ENCODE measurements around the gene LRFN4.
A peak's percentile ranks its signal among the peaks of the same experiment; 100 is the strongest.

LRFN4 gene

GRCh38 chr11:66845143-66845875, 11.6 kb upstream of the LRFN4 start:
- DNase-seq (ENCODE audit: low spot score): no peak

DNA sequence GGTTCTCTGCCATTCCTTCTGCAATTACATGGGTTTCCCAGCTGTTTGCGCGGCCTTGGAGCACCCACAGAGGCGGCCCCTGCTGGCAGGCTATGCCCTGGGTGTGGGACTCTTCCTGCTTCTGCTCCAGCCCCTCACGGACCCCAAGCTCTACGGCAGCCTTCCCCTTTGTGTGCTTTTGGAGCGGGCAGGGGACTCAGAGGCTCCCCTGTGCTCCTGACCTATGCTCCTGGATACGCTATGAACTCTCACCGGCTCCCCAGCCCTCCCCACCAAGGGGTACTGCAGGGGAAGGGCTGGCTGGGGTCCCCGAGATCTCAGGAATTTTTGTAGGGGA, 11.0 kb upstream of the LRFN4 start:
- no peak for DNase-seq (ENCODE audit: low spot score)

- no peak for DNase-seq (ENCODE audit: low spot score)
Observed at GRCh38 chr11:66846671-66847091, 10.2 kb upstream of the LRFN4 start.

DNA sequence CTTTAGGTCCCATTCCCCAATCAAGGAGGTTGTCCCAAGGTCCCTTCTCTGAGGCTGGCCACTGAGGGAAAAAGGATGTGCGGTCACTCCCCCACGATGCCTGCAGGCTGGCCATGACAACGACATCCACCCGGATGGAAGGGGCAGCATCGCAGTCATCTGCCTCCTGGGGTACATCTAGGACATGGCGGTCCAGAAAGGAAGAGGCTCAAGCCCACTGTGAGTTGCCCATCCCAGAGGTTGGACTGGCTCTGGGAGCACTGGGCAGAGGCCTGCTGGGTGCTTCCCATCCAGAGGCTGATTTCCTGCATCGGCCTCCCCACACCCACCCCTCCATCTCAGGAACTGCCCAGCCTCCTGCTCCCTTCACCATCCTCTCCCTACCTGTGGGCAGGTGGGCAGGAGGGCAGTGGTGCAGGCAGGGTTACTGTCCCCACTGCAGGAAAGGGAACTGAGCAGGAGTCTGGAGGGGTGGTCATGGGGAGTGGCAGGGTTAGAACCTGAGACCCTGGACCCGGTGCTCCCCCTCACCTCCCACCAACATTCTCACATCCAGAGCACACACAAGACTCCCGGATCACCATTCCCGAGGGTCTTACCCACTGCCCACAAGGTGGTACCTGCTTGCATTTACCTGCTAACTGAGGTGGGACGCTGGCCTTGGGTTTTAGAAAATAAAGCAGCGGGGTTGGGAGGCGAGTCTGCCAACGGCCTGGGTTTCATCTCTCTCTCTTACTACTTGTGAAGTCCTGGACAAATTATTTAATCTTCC, 9.2 kb upstream of the LRFN4 start:
- DNase-seq (ENCODE audit: low spot score): no peak

DNA sequence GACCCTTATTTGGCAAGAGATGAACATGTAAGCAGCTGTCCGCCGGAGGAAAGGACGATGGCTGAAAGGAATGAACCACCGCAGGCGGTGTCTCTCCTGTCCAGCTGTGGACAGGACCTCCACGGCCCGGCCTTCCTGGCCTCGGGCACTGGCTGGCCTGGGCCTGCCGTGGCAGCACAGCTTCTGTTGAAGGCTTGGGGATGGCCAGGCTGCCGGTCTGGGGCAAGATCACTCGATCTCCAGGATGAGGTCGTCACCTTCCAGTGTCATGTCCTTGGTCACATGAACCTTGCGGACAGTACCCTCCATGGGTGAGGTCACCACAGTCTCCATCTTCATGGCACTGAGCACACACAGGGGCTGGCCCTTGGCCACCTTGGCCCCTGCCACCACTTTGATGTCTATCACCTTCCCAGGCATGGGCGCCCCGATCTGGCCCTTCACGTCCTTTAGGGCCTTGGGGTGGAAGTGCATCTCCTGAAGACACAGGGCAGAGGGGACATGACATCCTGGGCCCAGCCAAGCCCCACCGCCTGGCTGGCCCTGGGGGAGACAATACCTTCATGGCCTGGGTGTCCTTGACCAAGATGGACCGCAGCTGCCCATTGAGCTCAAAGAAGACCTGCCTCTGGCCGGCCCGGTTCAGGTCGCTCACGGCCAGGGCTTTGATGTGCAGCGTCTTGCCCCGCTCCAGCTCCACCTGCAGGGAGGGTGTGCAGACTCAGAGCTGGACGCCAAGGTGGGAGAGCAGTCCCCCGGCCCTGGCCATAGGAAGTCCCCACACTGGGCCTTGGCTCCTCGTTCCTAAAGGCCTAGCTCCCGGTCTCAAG, 8.0 kb upstream of the LRFN4 start:
- no peak for DNase-seq (ENCODE audit: low spot score)

- no peak for DNase-seq (ENCODE audit: low spot score)
Observed at GRCh38 chr11:66849501-66850234, 7.2 kb upstream of the LRFN4 start.

DNA sequence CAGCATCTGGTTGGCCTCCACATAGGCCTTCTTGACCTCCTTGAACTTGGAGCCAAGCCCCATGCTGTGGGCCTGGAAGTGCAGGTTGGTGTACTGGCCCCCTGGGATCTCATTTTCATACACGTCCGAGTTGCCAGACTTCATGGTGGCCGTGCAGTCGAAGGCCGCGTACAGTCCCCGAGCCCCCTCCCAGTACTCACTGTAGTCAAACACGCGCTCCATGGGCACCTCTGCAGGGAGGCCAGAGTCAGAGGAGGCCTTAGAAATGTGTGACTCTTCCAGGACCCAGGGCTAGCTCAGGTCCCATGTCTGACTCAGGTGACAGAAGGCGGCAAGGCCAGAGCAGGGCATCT, 6.7 kb upstream of the LRFN4 start:
- no peak for DNase-seq (ENCODE audit: low spot score)

GRCh38 chr11:66850588-66851238, 6.2 kb upstream of the LRFN4 start:
- DNase-seq (ENCODE audit: low spot score): no peak

DNA sequence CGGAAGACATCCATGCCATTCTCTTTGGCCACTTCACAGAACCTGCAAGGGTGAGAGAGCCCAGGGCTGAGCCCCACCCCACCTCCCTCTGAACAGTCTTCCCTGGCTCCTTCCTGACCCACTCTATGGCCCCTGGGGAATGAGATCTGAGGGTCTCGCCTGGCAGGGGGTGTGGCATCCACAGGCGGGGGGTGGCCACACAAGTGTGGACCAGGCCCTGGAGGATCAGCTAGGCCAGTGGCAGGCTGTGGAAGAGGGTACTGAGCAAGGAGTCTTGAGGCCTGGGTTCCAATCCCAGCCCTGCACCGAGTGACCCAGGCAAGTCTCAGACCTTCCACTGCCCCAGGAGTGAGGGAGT, 5.6 kb upstream of the LRFN4 start:
- DNase-seq (ENCODE audit: low spot score): no peak

DNA sequence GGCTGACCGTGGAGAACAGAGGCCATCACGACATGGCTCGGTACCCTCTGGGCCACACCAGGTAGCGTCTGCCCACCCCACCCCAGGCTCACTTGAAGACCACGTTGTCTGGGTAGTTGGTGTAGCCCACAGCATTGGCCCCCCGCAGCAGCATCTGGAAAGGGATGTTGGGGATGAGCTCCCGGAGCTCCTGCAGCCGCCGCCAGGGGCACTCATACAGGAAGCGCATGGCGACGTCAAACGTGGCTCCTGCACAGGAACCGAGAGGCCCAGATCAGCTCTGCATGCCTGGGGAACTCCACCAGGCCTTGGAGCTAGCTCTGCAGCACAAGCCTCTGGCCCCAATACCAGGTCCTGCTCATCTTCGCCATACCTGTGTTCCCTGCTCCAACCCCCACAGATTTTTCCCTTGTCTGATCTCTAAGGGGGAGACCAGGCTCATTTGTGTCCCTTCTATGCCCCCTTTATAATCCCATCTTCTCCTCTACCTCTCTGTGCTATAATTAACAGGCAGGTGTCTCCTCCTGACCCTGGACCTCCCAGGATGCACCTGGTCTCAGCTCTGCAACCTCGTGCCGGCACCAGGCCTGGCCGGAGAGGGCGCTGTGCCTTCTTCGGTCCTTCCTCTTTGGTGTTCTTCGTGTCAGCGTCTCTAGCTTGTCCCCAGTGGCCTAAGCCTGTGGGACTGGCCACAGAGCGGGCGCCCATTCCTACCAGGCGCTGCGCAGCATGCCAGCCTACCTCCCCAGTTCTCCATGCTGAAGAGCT, 5.0 kb upstream of the LRFN4 start:
- no peak for DNase-seq (ENCODE audit: low spot score)

- DNase-seq (ENCODE audit: low spot score): no peak
Observed at GRCh38 chr11:66852466-66853241, 4.2 kb upstream of the LRFN4 start.

- no peak for DNase-seq (ENCODE audit: low spot score)
Observed at GRCh38 chr11:66853242-66854229, 3.3 kb upstream of the LRFN4 start.

GRCh38 chr11:66854231-66854661, 2.6 kb upstream of the LRFN4 start:
- no peak for DNase-seq (ENCODE audit: low spot score)

GRCh38 chr11:66854729-66855211, 2.1 kb upstream of the LRFN4 start:
- DNase-seq (ENCODE audit: low spot score): no peak

GRCh38 chr11:66855574-66856495, 1.0 kb upstream of the LRFN4 start:
- peak; percentile 91 for DNase-seq (ENCODE audit: low spot score)

DNA sequence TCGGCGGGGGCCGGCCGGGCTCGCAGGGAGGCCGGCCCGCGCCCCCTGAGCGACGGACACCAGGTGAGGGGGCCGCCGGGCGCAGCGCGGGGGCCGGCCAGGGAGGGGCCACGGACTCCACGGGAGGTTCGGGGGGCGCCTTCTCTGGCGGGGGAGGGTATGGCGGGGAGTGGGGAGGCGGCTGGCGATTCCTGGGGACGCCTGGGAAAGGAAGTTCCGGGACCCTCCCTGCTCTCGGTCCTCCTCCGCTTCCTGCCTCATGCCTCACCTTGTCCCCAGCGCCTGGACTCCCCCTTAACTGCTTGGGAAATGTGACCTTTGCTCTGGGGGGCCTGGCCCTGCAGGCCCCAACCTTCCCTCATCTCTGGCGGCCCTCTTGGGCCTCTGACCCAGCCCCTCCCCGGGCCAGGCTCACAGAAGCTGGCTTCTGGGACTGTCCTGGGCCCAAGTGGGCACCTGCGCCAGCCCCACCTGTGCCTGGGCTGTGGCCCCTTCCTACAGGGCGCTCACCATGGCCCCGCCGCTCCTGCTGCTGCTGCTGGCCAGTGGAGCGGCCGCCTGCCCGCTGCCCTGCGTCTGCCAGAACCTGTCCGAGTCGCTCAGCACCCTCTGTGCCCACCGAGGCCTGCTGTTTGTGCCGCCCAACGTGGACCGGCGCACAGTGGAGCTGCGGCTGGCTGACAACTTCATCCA, 516 bp downstream of the LRFN4 start:
- DNase-seq (ENCODE audit: low spot score): no peak

DNA sequence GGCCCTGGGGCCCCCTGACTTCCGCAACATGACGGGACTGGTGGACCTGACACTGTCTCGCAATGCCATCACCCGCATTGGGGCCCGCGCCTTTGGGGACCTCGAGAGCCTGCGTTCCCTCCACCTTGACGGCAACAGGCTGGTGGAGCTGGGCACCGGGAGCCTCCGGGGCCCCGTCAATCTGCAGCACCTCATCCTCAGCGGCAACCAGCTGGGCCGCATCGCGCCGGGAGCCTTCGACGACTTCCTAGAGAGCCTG, 992 bp downstream of the LRFN4 start:
- no peak for DNase-seq (ENCODE audit: low spot score)

Data from SK-N-DZ (cell line).